ENCODE measurements around the gene VAMP2.

VAMP2 gene

DNA sequence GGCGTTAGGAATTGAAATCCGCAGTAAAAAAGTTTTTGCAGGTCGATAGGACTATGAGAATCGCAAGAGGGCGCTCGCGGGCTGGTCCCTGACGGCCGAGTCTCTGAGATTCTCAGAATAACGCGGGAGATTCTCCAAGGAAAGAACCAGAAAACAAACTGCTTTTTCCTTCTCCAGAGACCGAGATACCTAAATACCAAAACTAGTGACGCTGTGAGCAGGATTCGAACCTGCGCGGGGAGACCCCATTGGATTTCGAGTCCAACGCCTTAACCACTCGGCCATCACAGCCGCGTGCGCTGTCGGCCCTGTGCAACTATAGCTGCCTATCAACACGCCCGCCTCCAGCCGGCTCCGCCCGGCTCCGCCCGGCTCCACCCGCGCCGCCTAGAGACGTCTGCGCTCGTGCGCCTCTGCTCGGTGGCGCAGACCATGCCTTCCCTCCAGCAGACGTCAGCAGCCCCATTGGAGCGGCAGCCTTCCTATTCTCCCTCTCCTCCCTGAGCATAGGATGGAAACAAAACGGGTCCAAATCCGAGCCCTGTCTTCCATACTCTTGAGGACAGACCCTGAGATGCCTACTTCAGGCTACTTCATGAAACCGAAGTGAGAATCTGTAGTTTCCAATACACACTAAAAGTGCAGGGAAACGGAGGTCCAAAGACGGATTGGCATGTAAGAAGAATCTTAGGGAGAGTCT lies 23.9 kb downstream of the VAMP2 start:
- DNase-seq (ENCODE audit: low spot score): peak; percentile 91
- peak; percentile 81 for TF ChIP-seq CTCF (IDR thresholded peaks at IDR 0.05; ENCODE audit: extremely low read depth, missing control alignments)

DNA sequence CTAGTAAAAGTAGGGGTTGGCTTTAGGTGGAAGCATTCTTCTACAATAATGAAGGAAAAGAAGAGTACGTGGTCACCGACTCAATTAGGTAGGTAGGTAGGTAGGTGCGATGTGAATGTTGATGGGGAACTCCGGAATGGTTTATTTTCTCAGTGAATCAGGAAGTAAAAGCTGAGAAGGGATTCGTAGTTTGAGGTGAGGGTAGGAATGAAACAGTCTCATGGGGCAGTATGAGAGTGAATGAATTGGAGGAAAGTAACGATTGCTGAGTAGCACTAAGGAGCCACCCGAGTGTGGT lies 24.4 kb downstream of the VAMP2 start:
- DNase-seq (ENCODE audit: low spot score): no peak
- TF ChIP-seq CTCF (IDR thresholded peaks at IDR 0.05; ENCODE audit: extremely low read depth, missing control alignments): no peak

DNA sequence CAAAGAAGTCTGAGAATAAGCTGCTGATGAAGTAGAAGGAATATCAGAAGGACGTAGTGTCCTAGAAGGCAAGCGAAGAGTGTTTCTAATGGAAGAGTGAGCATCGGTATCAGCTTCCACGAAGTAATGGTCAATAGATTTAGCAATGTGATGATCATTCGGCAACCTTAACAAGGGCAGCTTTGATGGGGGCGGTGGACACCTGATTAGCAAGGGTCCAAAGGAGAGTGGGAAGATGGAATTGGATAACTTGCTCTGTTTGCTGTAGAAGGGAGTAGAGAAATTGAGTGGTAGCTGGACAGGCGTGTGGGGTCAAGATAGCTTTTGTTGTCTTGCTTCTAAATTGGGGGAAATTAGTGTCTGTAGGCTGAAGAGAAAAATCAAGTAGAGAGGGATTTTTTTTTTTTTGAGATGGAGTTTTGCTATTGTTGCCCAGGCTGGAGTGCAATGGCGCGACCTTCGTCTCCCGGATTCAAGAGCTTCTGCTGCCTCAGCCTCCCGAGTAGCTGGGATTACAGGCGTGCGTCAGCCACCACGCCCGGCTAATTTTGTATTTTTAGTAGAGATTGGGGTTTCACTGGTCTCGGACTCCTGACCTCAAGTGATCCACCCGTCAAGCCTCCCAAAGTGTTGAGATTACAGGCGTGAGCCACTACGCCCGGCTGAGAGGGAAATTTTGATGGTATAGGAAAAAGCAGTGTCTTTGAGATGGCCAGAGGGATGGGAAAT lies 24.9 kb downstream of the VAMP2 start:
- no peak for DNase-seq (ENCODE audit: low spot score)
- TF ChIP-seq CTCF (IDR thresholded peaks at IDR 0.05; ENCODE audit: extremely low read depth, missing control alignments): no peak

GRCh38 chr17:8133941-8134340 lies 28.8 kb downstream of the VAMP2 start:
- no peak for TF ChIP-seq CTCF (IDR thresholded peaks at IDR 0.05; ENCODE audit: extremely low read depth, missing control alignments)
- DNase-seq (ENCODE audit: low spot score): no peak

DNA sequence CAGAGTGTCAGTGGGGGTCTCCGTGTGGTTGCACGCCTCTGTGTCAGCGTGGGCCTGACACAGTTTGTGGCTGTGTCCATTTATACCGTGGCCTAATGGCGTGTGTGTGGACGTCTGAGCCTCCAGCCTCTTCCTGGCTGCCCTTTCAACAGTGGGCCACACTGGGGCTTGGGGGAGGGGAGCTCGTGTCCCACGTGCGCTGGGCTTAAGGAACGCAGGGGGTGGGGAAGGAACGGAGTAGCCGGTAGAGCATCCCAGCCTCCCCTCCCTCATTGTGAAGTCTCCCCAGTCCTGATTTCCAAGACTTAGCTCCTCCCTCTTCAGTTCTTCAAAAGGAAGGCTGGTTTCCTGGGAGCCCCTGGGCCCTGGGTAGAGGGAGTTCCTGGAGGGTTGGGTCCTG lies 29.3 kb downstream of the VAMP2 start:
- no peak for DNase-seq (ENCODE audit: low spot score)
- TF ChIP-seq CTCF (IDR thresholded peaks at IDR 0.05; ENCODE audit: extremely low read depth, missing control alignments): no peak

DNA sequence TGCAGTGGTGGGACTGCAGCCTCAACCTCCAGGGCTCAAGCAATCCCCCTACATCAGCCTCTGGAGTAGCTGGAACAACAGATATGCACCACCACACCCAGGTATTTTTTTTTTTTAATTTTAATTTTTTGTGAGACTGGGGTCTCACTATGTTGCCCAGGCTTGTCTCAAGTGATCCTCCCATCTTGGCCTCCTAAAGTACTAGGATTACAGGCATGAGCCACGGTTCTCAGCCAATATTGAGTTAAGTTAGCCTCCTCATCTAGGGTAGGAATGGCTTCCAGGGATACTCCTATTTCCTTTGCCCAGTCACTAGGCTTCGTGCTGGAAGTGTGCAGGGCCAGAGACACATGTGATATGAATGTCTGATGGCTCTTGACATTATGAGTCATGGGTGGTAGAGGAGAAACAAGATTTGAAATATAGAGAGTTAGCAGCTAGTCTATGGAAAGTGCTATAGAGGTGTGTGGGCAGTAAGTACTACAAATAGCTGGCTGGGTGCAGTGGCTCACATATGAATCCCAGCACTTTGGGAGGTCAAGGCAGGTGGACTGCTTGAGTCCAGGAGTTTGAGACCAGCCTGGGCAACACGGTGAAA lies 30.8 kb downstream of the VAMP2 start:
- no peak for DNase-seq (ENCODE audit: low spot score)
- no peak for TF ChIP-seq CTCF (IDR thresholded peaks at IDR 0.05; ENCODE audit: extremely low read depth, missing control alignments)

DNA sequence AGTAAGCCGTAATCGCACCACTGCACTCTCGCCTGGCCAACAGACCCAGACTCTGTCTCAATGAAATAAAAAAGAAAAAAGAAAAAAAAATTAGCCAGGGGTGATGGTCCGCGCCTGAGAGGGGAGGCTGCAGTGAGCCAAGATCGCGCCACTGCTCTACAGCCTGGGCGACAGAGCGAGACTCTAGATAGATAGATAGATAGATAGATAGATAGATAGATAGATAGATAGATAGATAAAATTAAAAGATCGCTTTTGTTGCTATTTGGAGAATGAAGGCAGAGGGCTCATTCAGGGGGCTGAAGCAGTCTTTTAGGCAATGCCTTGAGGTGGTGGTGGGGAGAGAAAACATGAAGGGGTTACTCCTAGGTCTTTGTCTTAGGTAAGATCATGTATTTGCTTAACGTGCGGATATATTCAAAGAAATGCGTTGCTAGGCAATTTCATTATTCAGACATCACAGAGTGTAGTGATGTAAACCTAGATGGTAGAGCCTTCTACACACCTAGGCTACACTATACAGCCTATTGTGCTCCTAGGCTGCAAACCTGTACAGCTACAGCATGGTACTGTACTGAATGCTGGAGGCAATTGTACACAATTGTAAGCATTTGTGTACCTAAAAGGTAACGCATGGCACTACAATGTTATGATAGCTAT lies 34.5 kb downstream of the VAMP2 start:
- DNase-seq (ENCODE audit: low spot score): no peak
- no peak for TF ChIP-seq CTCF (IDR thresholded peaks at IDR 0.05; ENCODE audit: extremely low read depth, missing control alignments)
